MCF 10A (cell line): ENCODE measurements around the gene LTBP2. TPM values are rescaled to one million over a fixed set of nuclear protein-coding genes. Genes with fewer than 3 reads are reported as not detected.

Source experiments
- BruUV-seq: library from RNA; stranded (reverse); fragments of 400-500 nt; replicated peaks from 2 replicates; lab custom pipeline; 2021; lab: Mats Ljungman, UMichigan
- CTCF ChIA-PET: fragments of 300-600 bp; sonication (Branson Sonifier 250); formaldehyde crosslinking; extraction: SDS; loops from one replicate; lab custom pipeline; 2021; ENCODE audit warnings: antibody characterized with exemption, inconsistent platforms; lab: Yijun Ruan, JAX
- POLR2A ChIA-PET: fragments of 300-600, 350-650 bp; sonication (Branson Sonifier 250); formaldehyde crosslinking; extraction: SDS; loops from one replicate; lab custom pipeline; 2020; ENCODE audit warnings: antibody characterized with exemption, inconsistent platforms; lab: Yijun Ruan, JAX
- DNase-seq: peaks from one replicate; pipeline ENCODE4 v3.0.0-alpha.2; 2018; ENCODE audit not compliant: unreplicated experiment
- H3K27ac Mint-ChIP-seq: one replicate; pipeline ENCODE4 v1.8.0; 2022; ENCODE audit warnings: mild to moderate bottlenecking, low read depth, mixed read lengths; ENCODE audit not compliant: unreplicated experiment
- H3K27me3 Mint-ChIP-seq: one replicate; pipeline ENCODE4 v1.8.0; 2022; ENCODE audit warnings: mixed read lengths; ENCODE audit not compliant: insufficient read depth, unreplicated experiment
- H3K36me3 Mint-ChIP-seq: one replicate; pipeline ENCODE4 v1.8.0; 2022; ENCODE audit warnings: mild to moderate bottlenecking, moderate library complexity, mixed read lengths; ENCODE audit not compliant: insufficient read depth, unreplicated experiment
- H3K4me1 Mint-ChIP-seq: one replicate; pipeline ENCODE4 v1.8.0; 2022; ENCODE audit warnings: mixed read lengths; ENCODE audit not compliant: insufficient read depth, unreplicated experiment
- H3K4me3 Mint-ChIP-seq: one replicate; pipeline ENCODE4 v1.8.0; 2022; ENCODE audit warnings: mild to moderate bottlenecking, moderate library complexity, mixed read lengths; ENCODE audit not compliant: unreplicated experiment
- H3K9me3 Mint-ChIP-seq: one replicate; pipeline ENCODE4 v1.8.0; 2022; ENCODE audit warnings: mixed read lengths; ENCODE audit not compliant: unreplicated experiment
- CTCF ChIP-seq: fragments of 200-600 bp; IDR thresholded peaks from one replicate; pipeline ENCODE4 v1.8.0; 2022; ENCODE audit warnings: antibody characterized with exemption, mild to moderate bottlenecking; ENCODE audit not compliant: unreplicated experiment
- intact Hi-C: fragments of 100-400 bp; cut with micrococcal nuclease; formaldehyde crosslinking; loops from 2 replicates; pipeline ENCODE4 v1.14.1; 2022
- total RNA-seq: library from RNA; stranded (reverse); gene quantifications from 2 replicates; pipeline ENCODE4 v1.2.3, GENCODE V29; 2022

LTBP2 gene
- total RNA-seq, 1 experiment from 2014 or later = 16.8 TPM

DNA sequence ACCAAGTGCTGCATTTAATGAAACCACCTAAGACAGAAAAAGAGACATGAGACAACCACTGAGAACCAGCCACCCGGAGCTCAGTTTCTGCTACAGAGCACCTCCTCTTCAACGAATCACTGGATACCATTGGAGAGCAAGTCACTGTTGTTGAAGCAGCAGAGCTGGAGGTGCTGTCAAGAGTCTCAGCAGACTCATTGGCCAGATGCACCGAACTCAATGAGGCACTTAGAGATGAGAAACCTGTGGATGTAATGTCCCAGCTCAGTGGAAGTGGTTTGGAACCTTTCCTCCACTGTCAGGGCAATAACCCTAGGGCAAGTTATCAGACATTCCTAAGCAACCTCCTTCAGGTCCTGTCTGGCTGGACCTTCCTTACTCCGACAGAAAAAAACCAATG, 132.0 kb downstream of the LTBP2 start:
- Mint-ChIP-seq H3K27ac (no peak overlapping the region), H3K36me3 (peaks cover 56% of the 10 kb centered on the region), H3K4me1 (no peaks in the 10 kb centered on the region), H3K9me3 (no peaks in the 10 kb centered on the region), H3K27me3 (no peaks in the 10 kb centered on the region), H3K4me3 (no peak overlapping the region)
- BruUV-seq = TSS peak; percentile 53
- TF ChIP-seq CTCF = no peak
- ChIA-PET CTCF (interaction anchor here (0.5 to 1.6 kb wide), 3 partner anchors 10 to 157 kb away, joined by 3 to 13 read pairs (median 3); no protein-coding TSS in a partner anchor), POLR2A (interaction anchor here (1.0 to 1.1 kb wide), 2 partner anchors 13 to 16 kb away, joined by 4 read pairs; no protein-coding TSS in a partner anchor)
- DNase-seq = no peak
- intact Hi-C loops = no loop called here

- Mint-ChIP-seq H3K27ac (no peak overlapping the region), H3K4me1 (no peaks in the 10 kb centered on the region), H3K9me3 (no peaks in the 10 kb centered on the region), H3K36me3 (peaks cover 49% of the 10 kb centered on the region), H3K27me3 (no peaks in the 10 kb centered on the region), H3K4me3 (no peak overlapping the region)
- TF ChIP-seq CTCF = peak; percentile 68
- BruUV-seq = no TSS peak
- ChIA-PET POLR2A (interaction anchor here (1.0 kb wide), 1 partner anchor 13 kb away, joined by 4 read pairs; no protein-coding TSS in a partner anchor), CTCF (interaction anchor here (0.5 to 2.2 kb wide), 9 partner anchors 11 to 156 kb away, joined by 3 to 15 read pairs (median 3); no protein-coding TSS in a partner anchor)
- peak; percentile 30 for DNase-seq
- intact Hi-C loops = loop anchor here (1.0 kb wide), 2 partner anchors 117 to 154 kb away; no protein-coding TSS in a partner anchor
These were observed 132.9 kb downstream of the LTBP2 start for GRCh38 chr14:74478996-74479635.

DNA sequence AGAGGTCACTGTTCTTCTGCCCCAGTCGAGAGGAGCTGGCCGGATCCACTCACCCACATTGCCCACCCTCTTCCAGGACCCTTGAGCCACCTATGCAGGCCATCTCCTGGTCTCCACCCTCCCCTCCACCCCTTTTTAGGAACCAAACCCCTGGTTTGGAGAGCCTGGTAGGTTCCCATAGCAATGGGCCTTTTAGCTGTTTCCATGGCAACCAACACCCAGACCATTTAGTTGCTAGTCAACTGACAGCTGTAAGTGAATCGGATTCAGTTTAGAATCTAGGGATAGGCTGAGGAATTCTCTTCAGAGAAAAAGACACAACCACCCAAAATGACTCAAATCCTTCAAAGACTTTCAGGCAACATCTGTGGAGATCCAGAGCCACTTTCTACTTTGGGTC, 135.4 kb downstream of the LTBP2 start:
- CTCF ChIA-PET = no interaction called here
- H3K4me3 Mint-ChIP-seq = no peak overlapping the region
- TF ChIP-seq CTCF = no peak
- H3K4me1 Mint-ChIP-seq = no peaks in the 10 kb centered on the region
- peaks cover 33% of the 10 kb centered on the region for H3K36me3 Mint-ChIP-seq
- BruUV-seq = no TSS peak
- no peaks in the 10 kb centered on the region for H3K9me3 Mint-ChIP-seq
- H3K27me3 Mint-ChIP-seq = no peaks in the 10 kb centered on the region
- POLR2A ChIA-PET = no interaction called here
- intact Hi-C loops = no loop called here
- no peak for DNase-seq
- no peak overlapping the region for H3K27ac Mint-ChIP-seq

GRCh38 chr14:74476107-74476506, 135.9 kb downstream of the LTBP2 start:
- Mint-ChIP-seq H3K9me3 (no peaks in the 10 kb centered on the region), H3K27ac (no peak overlapping the region), H3K36me3 (peaks cover 28% of the 10 kb centered on the region), H3K27me3 (no peaks in the 10 kb centered on the region), H3K4me1 (no peaks in the 10 kb centered on the region), H3K4me3 (no peak overlapping the region)
- no TSS peak for BruUV-seq
- TF ChIP-seq CTCF = no peak
- POLR2A ChIA-PET = no interaction called here
- CTCF ChIA-PET = interaction anchor here (0.6 to 0.9 kb wide), 2 partner anchors 12 to 117 kb away, joined by 3 read pairs; no protein-coding TSS in a partner anchor
- DNase-seq = no peak
- intact Hi-C loops = no loop called here
